Fibroblast of skin of right quadriceps (primary cell): Measurements from ENCODE around the gene STX3.
"Not testable (repeated sequence)": the region's sequence is repeated elsewhere in the genome, so short reads cannot be mapped to it uniquely, and the experiment has no call there.

Experiments
- DNase-seq: peaks from one replicate; pipeline ENCODE4 v3.0.0-alpha.2; 2013

STX3 gene

GRCh38 chr11:59847626-59848025 is 92.5 kb downstream of the STX3 start:
- no peak for DNase-seq

GRCh38 chr11:59848439-59848838 is 93.3 kb downstream of the STX3 start:
- DNase-seq: not testable (repeated sequence)

GRCh38 chr11:59849129-59849528 is 94.0 kb downstream of the STX3 start:
- DNase-seq: no peak

GRCh38 chr11:59849551-59849950 is 94.4 kb downstream of the STX3 start:
- DNase-seq: not testable (repeated sequence)

GRCh38 chr11:59851416-59851815 is 96.2 kb downstream of the STX3 start:
- not testable (repeated sequence) for DNase-seq

- no peak for DNase-seq
These were observed 99.7 kb downstream of the STX3 start for GRCh38 chr11:59854871-59855270.
